Neural progenitor cell (in vitro differentiated cells): ENCODE measurements around the gene ZNF316. TPM values are rescaled to one million over a fixed set of nuclear protein-coding genes. Genes with fewer than 3 reads are reported as not detected.

Source experiments
- DNase-seq: peaks from one replicate; pipeline ENCODE4 v3.0.0-alpha.2; 2016; ENCODE audit warnings: low spot score
- H2AFZ ChIP-seq: fragments of 200-600 bp; sonication (generic); replicated peaks from 2 replicates; pipeline ENCODE4 v1.6.1; 2016; ENCODE audit warnings: antibody characterized with exemption
- H3F3A ChIP-seq: fragments of 200-600 bp; sonication (generic); 2 replicates; pipeline ENCODE4 v1.6.1; 2016; ENCODE audit warnings: antibody characterized with exemption, low read depth
- H3K27ac ChIP-seq: fragments of 200-600 bp; sonication (generic); 2 replicates; pipeline ENCODE4 v1.5.1; 2016; ENCODE audit warnings: mild to moderate bottlenecking
- H3K27me3 ChIP-seq: fragments of 200-600 bp; sonication (generic); 2 replicates; pipeline ENCODE4 v1.6.1; 2016; ENCODE audit warnings: mild to moderate bottlenecking, moderate library complexity
- H3K36me3 ChIP-seq: fragments of 200-600 bp; sonication (generic); 2 replicates; pipeline ENCODE4 v1.5.1; 2016
- H3K4me1 ChIP-seq: fragments of 200-600 bp; sonication (generic); 2 replicates; pipeline ENCODE4 v1.6.1; 2016; ENCODE audit warnings: mixed run types
- H3K4me2 ChIP-seq: fragments of 200-600 bp; sonication (generic); 2 replicates; pipeline ENCODE4 v1.6.1; 2016
- H3K4me3 ChIP-seq: fragments of 200-600 bp; sonication (generic); 2 replicates; pipeline ENCODE4 v1.5.1; 2016
- H3K79me2 ChIP-seq: fragments of 200-600 bp; sonication (generic); 2 replicates; pipeline ENCODE4 v1.6.1; 2016; ENCODE audit warnings: low read depth
- H3K9ac ChIP-seq: fragments of 200-600 bp; sonication (generic); 2 replicates; pipeline ENCODE4 v1.6.1; 2016
- H3K9me3 ChIP-seq: fragments of 200-600 bp; sonication (generic); 2 replicates; pipeline ENCODE4 v1.5.1; 2016; ENCODE audit warnings: low read depth
- H4K20me1 ChIP-seq: fragments of 200-600 bp; sonication (generic); 2 replicates; pipeline ENCODE4 v1.6.1; 2016; ENCODE audit warnings: low read depth
- H3K27ac Mint-ChIP-seq: 3 replicates; pipeline ENCODE4 v1.8.0; 2021; ENCODE audit warnings: mixed read lengths
- H3K27me3 Mint-ChIP-seq: 2 replicates; pipeline ENCODE4 v1.8.0; 2022; ENCODE audit warnings: low read depth, mild to moderate bottlenecking, inconsistent platforms, moderate library complexity, mixed read lengths; ENCODE audit not compliant: insufficient read depth
- H3K36me3 Mint-ChIP-seq: 3 replicates; pipeline ENCODE4 v1.8.0; 2021; ENCODE audit warnings: mixed read lengths
- H3K4me1 Mint-ChIP-seq: 3 replicates; pipeline ENCODE4 v1.8.0; 2021; ENCODE audit warnings: mixed read lengths
- H3K4me3 Mint-ChIP-seq: 3 replicates; pipeline ENCODE4 v1.8.0; 2021; ENCODE audit warnings: mild to moderate bottlenecking, moderate library complexity, mixed read lengths
- H3K9me3 Mint-ChIP-seq: 3 replicates; pipeline ENCODE4 v1.8.0; 2020; ENCODE audit warnings: mixed read lengths
- EZH2 ChIP-seq: fragments of 200-600 bp; sonication (generic); IDR thresholded peaks from 2 replicates; pipeline ENCODE4 v1.6.1; 2017; ENCODE audit warnings: antibody characterized with exemption, mild to moderate bottlenecking, moderate library complexity
- EZH2phosphoT487 ChIP-seq: fragments of 200-600 bp; sonication (generic); IDR thresholded peaks from 2 replicates; pipeline ENCODE4 v1.6.1; 2017; ENCODE audit warnings: antibody characterized with exemption
- total RNA-seq: library from RNA; depleted of rRNA; stranded (reverse); fragments of >200 nt; gene quantifications from 2 replicates; pipeline ENCODE4 v1.2.3, GENCODE V29; 2015; ENCODE audit warnings: low replicate concordance
- TF ChIP-seq, protein P1 (sequence below): fragments of 200-600 bp; sonication (generic); IDR thresholded peaks from 2 replicates; pipeline ENCODE4 v1.5.1; 2017; ENCODE audit warnings: antibody characterized with exemption, mild to moderate bottlenecking

ZNF316 gene
- total RNA-seq, 1 donor from 2014 or later, result 2.2 TPM

DNA sequence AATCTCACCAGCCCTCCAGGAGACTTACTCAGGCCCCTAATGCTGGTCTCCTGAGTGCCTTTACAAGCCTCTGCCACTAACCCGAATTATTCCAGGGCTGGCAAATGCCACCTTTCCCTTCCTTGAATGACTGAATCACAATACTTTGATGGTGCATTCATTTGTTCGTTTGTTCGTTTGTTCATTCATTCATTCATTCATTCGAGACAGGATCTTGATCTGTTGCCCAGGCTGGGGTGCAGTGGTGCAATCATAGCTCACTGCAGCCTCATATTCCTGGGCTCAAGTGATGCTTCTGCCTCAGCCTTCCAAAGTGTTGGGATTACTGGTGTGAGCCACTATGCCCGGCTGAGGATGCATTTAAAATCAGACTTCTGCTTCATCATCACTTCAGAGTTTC, 63.7 kb downstream of the ZNF316 start:
- H3K27ac Mint-ChIP-seq, result no peak overlapping the region
- Histone ChIP-seq H3K36me3 (peaks cover 65% of the 10 kb centered on the region), H3F3A (no peaks in the 10 kb centered on the region), H3K9me3 (peaks cover 24% of the 10 kb centered on the region), H3K27me3 (no peaks in the 10 kb centered on the region), H3K79me2 (peaks cover 72% of the 10 kb centered on the region), H3K4me2 (no peak overlapping the region), H4K20me1 (peaks cover 1% of the 10 kb centered on the region), H3K4me3 (no peak overlapping the region), H3K4me1 (peaks cover 8% of the 10 kb centered on the region), H2AFZ (no peak overlapping the region), H3K9ac (no peak overlapping the region), H3K27ac (no peak overlapping the region)
- TF ChIP-seq EZH2, result no peak
- TF ChIP-seq, protein P1, sequence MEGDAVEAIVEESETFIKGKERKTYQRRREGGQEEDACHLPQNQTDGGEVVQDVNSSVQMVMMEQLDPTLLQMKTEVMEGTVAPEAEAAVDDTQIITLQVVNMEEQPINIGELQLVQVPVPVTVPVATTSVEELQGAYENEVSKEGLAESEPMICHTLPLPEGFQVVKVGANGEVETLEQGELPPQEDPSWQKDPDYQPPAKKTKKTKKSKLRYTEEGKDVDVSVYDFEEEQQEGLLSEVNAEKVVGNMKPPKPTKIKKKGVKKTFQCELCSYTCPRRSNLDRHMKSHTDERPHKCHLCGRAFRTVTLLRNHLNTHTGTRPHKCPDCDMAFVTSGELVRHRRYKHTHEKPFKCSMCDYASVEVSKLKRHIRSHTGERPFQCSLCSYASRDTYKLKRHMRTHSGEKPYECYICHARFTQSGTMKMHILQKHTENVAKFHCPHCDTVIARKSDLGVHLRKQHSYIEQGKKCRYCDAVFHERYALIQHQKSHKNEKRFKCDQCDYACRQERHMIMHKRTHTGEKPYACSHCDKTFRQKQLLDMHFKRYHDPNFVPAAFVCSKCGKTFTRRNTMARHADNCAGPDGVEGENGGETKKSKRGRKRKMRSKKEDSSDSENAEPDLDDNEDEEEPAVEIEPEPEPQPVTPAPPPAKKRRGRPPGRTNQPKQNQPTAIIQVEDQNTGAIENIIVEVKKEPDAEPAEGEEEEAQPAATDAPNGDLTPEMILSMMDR, result no peak
- TF ChIP-seq EZH2phosphoT487, result no peak
- peaks cover 2% of the 10 kb centered on the region for H3K4me1 Mint-ChIP-seq
- no peak for DNase-seq
- H3K9me3 Mint-ChIP-seq, result peaks cover 62% of the 10 kb centered on the region
- peaks cover 48% of the 10 kb centered on the region for H3K36me3 Mint-ChIP-seq
- H3K4me3 Mint-ChIP-seq, result no peak overlapping the region
- H3K27me3 Mint-ChIP-seq, result peaks cover 7% of the 10 kb centered on the region

GRCh38 chr7:6701860-6702259, 64.7 kb downstream of the ZNF316 start:
- Mint-ChIP-seq H3K27me3 (peaks cover 9% of the 10 kb centered on the region), H3K9me3 (peaks cover 66% of the 10 kb centered on the region), H3K27ac (no peak overlapping the region), H3K4me1 (peaks cover 3% of the 10 kb centered on the region), H3K36me3 (peaks cover 48% of the 10 kb centered on the region), H3K4me3 (no peak overlapping the region)
- H3K79me2 ChIP-seq, result peaks cover 81% of the 10 kb centered on the region
- H3K27me3 ChIP-seq, result no peaks in the 10 kb centered on the region
- H3K4me2 ChIP-seq, result no peak overlapping the region
- no peak for DNase-seq
- peaks cover 54% of the 10 kb centered on the region for H3K36me3 ChIP-seq
- no peak overlapping the region for H3K9ac ChIP-seq
- H3K4me1 ChIP-seq, result peaks cover 9% of the 10 kb centered on the region
- TF ChIP-seq, protein P1, result no peak
- TF ChIP-seq EZH2, result no peak
- no peak overlapping the region for H3K4me3 ChIP-seq
- no peak overlapping the region for H3K27ac ChIP-seq
- peaks cover under 1% of the 10 kb centered on the region for H3F3A ChIP-seq
- peaks cover 7% of the 10 kb centered on the region for H4K20me1 ChIP-seq
- no peak overlapping the region for H2AFZ ChIP-seq
- peaks cover 14% of the 10 kb centered on the region for H3K9me3 ChIP-seq

Other genes with a start within 250 kb of the ZNF316 start
- gene DAGLB, start 189.4 kb upstream of the ZNF316 start, total RNA-seq, result 28.0 and 36.1 TPM in 2 replicates
- 73.4 and 87.6 TPM in 2 replicates for gene KDELR2, start 153.2 kb upstream of the ZNF316 start, total RNA-seq
- 0.31 TPM in 1 of 2 replicates, not detected in the other for gene GRID2IP, start 85.9 kb upstream of the ZNF316 start, total RNA-seq
- gene ZDHHC4, start 59.9 kb upstream of the ZNF316 start, total RNA-seq, result 75.9 and 102 TPM in 2 replicates
- 13.7 and 24.1 TPM in 2 replicates for gene INTS15, start 47.3 kb upstream of the ZNF316 start, total RNA-seq
- gene ZNF853, start 21.7 kb upstream of the ZNF316 start, total RNA-seq, result 6.2 and 8.2 TPM in 2 replicates
- gene ZNF12, start 69.6 kb downstream of the ZNF316 start, total RNA-seq, result 30.1 and 36.6 TPM in 2 replicates
- 0.93 TPM in 1 of 2 replicates, not detected in the other for gene RSPH10B2, start 116.8 kb downstream of the ZNF316 start, total RNA-seq
- gene CCZ1B, start 189.0 kb downstream of the ZNF316 start, total RNA-seq, result 27.6 and 39.5 TPM in 2 replicates